CD4-positive, alpha-beta T cell treated with Interleukin-15 for 4 hours (primary cell): ENCODE data around the gene SNTG2.

Source experiments
- DNase-seq: peaks from one replicate; pipeline ENCODE4 v3.0.0-alpha.2; 2020; ENCODE audit warnings: low spot score

Gene SNTG2

GRCh38 chr2:953975-954686, 3.5 kb downstream of the SNTG2 start:
- DNase-seq = no peak

GRCh38 chr2:954687-955000, 4.0 kb downstream of the SNTG2 start:
- no peak for DNase-seq

DNA sequence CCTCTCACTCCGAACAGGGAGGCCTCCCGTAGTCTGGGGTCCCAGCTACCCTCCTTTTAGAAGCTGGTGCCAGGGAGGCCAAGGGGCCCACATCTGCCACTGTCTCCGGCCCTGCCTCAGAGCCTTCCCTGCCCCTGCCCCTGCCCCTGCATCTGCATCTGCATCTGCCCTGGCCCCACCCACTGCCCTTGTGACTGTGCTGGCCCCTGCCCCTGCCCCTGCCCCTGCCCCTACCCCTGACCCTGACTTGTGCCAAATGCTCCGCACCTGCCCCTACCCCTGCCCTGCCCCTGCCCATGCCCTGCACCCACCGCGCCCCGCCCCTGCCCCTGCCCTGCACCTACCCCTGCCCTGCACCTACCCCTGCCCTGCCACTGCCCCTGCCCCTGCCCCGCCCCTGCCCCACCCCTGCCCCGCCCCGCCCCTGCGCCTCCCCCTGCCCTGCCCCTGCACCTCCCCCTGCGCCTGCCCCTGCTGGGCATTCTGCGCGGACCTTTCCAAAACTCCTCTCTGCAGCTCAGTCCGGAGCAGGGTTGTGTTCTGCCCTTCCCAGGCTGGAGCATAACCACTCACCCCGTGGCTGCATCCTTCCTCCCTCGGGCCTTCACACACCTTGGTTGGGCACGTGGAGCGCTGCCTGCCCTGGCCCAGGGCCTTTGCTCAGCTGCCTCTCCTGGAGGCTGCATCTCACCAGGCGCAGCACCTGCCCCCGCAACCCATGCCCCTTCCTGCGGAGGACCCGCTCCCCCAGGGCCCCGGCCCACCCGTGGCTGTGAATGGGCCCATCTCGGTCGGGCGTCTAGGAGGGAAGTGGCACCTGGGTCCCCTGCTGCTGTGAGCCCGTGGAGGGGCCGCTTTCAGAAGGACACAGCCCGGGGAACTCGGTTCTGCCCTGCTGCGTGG, 5.4 kb downstream of the SNTG2 start:
- no peak for DNase-seq

- DNase-seq = no peak
Measured at GRCh38 chr2:959457-959856, 8.8 kb downstream of the SNTG2 start.

DNA sequence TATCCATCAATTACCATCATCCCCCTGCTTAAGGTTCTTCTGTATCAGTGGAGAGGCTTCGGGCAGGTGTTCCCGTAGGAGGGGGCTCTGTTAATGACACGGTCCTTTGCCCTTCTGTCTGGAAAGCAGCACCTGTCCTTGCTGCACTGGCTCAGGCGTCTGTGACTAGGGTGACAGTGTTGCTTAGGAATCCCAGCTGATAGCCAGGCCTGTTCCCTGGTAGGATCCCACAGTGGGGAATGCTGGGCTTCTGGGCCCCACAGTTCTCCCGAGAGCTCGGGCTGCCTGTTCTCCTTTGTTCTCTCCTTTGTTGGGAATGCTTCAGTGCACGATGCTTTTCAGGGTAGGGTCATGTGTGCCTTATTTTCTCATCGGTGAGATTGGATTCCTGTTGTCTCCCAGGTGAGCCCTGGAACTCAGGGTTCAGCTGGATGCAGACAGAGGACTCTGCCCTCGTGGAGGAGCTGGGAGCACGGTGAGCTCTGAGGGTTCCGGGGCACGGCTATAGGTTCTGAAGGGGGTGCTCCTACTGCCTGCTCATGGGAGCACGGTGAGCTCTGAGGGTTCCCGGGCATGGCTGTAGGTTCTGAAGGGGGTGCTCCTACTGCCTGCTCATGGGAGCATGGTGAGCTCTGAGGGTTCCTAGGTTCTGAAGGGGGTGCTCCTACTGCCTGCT, 9.6 kb downstream of the SNTG2 start:
- no peak for DNase-seq

- no peak for DNase-seq
Measured at GRCh38 chr2:961786-962185, 11.1 kb downstream of the SNTG2 start.

- no peak for DNase-seq
Measured at GRCh38 chr2:963876-964275, 13.2 kb downstream of the SNTG2 start.

DNA sequence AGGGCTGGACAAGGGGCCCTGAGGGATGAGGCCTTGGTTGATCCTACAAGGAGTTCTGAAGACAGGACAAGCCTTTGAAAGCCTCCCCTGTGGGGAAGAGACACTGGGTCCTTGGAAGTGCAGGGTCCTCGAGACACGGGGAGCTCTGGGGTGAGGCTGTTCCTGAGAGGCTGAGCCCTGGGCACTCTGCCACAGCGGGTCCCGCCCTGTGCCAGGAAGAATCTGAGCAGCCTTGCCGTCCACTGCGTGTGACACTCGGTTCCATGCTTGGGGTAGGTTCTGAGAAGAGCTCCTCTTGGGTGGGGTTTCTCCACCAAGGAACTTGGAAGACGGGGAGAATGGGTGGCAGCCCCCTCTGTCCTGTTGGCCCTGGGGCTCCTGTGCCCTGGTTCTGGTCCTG, 13.9 kb downstream of the SNTG2 start:
- DNase-seq = no peak

DNA sequence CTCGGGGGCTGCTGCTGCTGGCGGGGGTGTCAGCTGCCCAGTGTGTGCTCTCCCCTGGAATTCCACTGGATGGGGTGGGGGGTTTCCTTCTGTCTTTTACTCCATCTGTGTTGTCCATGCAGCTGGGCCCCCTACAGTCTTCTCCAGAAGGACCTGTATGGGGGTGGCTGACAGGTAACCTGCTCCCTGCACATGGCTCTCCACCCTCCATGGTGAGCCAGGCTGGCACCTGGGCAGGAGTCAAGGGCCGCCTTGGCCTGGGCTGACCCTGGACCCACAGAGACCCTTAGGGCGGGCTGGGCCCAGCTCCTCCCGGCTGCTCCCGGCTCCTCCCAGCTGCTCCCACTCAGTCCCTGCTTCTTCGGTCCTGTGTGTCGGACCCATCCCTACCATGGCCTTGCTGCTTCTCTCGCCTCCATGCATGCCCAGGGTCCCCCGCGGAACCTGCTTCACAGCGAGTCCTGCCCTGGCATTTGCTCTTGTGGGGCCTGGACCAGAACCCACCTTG, 15.0 kb downstream of the SNTG2 start:
- no peak for DNase-seq

DNA sequence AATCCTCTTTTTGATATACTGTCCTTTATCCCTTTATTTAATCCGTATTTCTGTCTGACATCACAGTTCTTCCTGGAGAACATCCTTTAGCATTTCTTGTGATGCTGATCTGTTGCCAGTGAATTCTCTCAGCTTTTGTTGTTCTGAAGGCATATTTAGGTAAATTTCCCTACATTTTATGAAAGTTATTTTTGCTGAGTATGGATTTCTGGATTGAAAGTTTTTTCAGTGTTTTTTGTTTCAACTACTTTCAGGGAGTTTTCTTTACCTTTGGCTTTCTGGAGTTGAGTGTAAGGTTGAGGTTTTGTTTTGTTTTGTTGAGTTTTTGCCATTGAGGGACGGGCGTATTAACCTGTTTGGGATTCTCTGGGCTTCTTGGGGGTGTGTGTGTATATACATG, 22.5 kb downstream of the SNTG2 start:
- no peak for DNase-seq

DNA sequence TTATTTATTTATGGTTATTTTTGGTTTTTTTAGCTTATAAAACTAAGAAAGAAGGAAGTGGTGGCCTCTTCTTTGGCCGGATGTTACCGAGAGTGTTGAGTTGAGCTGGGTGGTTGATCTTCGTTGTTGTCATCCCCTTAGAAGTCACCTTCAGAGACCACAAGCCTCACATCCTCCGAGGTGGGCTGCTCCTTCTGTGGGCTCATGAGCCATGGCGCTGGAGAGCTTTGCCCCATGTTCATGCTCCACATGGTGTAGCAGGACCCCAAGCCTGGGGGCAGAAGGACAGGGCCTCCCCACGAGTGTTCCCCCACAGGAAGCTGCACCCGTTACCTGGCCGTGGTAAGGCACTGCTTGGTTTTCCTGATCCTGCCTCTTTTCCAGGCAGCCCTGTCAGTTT, 23.4 kb downstream of the SNTG2 start:
- no peak for DNase-seq

DNA sequence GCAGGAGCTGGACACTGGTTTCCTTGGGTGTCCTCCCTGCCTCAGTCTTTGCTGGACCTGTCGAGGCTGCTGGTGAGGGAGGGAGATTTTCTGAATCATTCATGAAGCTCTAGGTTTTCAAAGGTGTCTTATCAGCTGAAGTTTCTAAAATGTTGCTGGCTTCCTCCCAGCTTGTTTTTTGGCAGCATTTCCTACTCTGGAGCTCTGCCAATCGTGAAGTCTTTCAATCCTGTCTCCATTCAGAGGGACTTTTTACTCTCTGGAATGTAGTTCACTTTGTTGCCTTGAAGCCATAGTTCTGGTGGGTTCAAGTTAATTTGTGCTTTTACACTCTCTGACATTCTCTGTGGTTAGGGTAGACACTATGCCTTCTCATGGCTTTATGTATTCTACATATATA, 23.9 kb downstream of the SNTG2 start:
- no peak for DNase-seq

- no peak for DNase-seq
Measured at GRCh38 chr2:975095-975494, 24.4 kb downstream of the SNTG2 start.

DNA sequence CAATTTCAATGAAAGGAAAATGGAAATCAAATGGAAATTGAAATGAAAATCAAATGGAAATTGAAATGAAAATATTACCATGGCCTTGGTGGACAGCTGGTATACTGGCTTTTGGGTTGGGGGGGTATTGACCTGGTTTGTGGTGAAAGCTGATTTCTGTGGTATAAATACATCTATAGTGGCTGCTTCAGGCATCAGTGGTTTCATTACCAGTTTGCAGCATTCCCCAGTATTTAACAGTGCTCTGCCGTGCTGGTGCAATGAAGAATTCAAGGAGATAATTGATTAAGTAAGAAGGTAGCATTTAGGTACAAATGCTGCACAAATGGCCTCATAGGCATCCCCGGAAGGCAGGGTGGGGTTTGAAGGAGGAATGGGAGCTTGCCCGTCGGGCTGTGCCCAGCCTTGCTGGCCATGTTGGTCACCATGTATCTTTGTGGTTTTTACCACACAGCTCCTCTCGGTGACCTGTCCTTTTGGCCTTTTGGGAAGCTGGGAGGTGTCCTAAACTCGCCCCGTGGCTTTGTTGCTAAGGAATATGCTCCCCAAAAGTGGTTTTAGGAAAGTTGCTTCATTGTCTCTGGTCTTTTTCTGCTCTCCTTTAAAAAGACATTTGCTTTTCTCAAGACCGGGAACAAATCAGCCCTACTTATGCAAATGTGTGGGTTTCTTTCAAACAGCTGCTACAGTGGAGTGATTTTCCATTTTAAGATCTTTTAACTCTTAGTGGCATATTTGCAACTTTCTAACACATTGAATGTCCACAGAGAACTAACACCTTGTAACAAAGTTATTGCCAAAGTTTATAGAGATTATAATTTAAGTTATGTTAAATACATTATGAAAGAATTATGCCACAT, 28.6 kb downstream of the SNTG2 start:
- DNase-seq = no peak

- DNase-seq = no peak
Measured at GRCh38 chr2:980176-980575, 29.5 kb downstream of the SNTG2 start.

- no peak for DNase-seq
Measured at GRCh38 chr2:981258-981657, 30.6 kb downstream of the SNTG2 start.

DNA sequence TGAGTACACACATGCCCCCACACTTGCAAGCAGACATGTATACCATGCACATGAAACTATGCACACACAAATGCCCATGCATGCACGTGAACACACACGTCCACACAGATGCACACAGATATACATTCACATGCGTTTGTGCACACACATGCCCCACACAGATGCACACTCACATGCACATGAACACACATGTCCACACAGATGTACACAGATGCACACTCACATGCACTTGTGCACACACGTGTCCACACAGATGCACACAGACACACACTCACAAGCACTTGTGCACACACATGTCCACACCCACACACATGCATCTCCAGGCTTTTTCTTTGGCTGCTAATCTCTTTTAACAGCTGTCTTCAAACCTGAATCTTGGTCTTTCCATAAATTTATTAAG, 31.1 kb downstream of the SNTG2 start:
- DNase-seq = no peak

- DNase-seq = no peak
Measured at GRCh38 chr2:985317-985898, 34.8 kb downstream of the SNTG2 start.

DNA sequence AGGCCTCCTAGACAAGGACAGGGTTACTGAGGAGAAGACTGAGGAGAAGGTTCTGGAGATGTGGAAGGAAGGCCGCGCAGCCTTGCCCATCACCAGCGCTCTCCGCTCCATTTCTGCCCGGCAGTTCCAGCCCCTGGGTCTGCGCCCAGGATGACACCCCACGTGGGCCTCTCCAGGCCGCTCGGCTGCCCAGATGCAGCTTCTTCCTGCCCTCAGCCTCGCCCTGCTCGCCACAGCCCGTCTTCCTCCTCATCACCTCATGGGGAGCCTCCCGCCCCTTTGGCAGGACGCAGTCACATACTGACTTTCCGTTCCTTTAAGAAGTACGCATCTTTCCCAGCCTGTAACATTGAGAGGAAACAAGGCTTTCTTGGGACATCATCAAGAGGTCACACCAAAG, 37.1 kb downstream of the SNTG2 start:
- DNase-seq = no peak

DNA sequence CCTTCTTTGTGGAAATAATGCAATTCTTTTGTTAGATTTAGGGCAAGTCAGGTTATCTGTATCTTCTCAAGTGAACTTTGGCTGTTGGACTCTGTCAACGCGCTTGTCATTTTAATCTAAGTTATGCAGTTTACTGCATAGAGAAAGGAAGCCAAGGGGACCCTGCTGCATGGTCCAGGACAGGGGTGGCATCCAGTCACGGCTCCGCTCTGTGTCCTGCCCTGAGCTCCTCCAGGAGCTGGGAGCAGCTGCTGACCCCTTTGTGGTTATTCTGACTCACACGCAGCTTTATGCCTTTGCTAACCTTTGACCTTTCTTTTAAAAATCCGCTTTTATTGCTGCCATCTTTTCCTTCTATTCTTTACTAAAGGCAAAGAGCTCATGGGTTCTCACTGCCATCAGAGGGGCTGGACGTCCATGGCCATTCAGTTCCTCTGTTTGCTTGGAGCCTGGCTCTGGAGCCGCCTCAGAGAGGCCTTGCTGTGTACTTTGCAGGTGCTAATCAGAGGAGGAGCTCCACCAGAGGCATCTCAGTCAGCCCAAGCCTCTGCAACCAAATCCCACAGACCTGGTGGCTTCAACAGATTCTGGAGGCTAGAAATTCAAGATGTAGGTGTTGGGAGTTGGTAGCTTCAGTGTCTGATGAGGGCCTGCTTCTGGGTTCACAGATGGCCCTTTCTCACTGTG, 39.3 kb downstream of the SNTG2 start:
- no peak for DNase-seq

DNA sequence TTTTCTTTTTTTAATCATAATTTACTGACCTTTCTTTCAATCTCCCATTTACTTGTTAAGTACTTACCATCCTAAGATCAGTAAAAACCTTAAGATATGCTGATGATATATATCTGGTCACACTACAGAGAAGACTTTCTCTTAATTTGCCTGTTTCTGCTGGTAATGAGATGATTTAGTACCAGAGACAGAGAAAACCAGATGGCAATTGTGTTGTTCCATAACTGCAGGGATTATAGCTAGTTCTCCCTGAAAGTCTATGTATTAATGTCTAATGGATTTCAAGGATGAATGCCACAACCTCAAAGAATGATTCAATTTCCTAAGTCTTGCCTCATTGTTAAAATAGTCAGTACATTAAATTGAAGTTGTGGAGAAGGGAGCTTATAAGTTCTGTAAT, 40.3 kb downstream of the SNTG2 start:
- no peak for DNase-seq
